Stimulated activated CD8-positive, alpha-beta memory T cell treated with anti-CD3 and anti-CD28 coated beads, Interleukin-15, amount 100 ng/mL, for 4 hours (primary cell): ENCODE data around the gene SPDYE17.
"Not testable (repeated sequence)": the region's sequence is repeated elsewhere in the genome, so short reads cannot be mapped to it uniquely, and the experiment has no call there.

Experiments used
- DNase-seq, 2 donors: peaks; one replicate each; pipeline ENCODE4 v3.0.0-alpha.2; 2020; ENCODE audit warnings: low read depth in 2 of 2

SPDYE17 gene

DNA sequence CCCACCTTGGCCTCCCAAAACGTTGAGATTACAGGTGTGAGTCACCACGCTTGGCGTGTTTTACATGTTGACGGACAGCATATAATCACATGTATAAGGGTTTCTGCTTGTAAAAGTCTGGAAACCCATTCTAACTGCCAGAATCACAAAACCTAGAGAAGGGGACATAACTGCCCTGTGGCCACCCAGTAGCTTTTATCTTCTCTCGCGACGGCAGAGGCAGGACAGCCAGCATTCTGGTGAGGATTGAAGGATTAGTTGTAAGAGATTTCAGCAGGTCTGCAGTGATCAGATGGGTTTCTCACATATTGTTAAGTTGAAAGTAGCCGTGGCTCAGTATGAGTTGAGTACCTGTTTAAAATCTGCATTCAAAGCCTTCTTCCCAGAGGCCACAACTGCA lies 59.8 kb downstream of the SPDYE17 start:
- DNase-seq, result not testable (repeated sequence)
